Motor neuron (in vitro differentiated cells): ENCODE results near the gene SLC2A11. TPM values are rescaled to one million over a fixed set of nuclear protein-coding genes. Genes with fewer than 3 reads are reported as not detected.
"Not testable (repeated sequence)": the region's sequence is repeated elsewhere in the genome, so short reads cannot be mapped to it uniquely, and the experiment has no call there.

Source experiments
- ATAC-seq, 8 experiments: fragments of 200-7000 bp; cut with Tn5 transposase; replicated peaks in 6 of 8; 2 replicates each; pipeline ENCODE4 v1.8.0; 2021; ENCODE audit warnings: mild to moderate bottlenecking in 8 of 8, moderate library complexity in 8 of 8
- H3K27ac ChIP-seq, 2 donors: fragments of 250-450 bp; sonication (Bioruptor Pico); 2 replicates each; pipeline ENCODE4 v1.9.0; 2021; ENCODE audit warnings: antibody characterized with exemption in 2 of 2, mild to moderate bottlenecking in 2 of 2, moderate library complexity in 1 of 2
- H3K4me1 ChIP-seq, 2 donors: fragments of 250-450 bp; sonication (Bioruptor Pico); replicated peaks in 1 of 2; 2 replicates each; pipeline ENCODE4 v1.6.1; 2021; ENCODE audit warnings: antibody characterized with exemption in 2 of 2, mild to moderate bottlenecking in 2 of 2, moderate library complexity in 1 of 2
- H3K4me3 ChIP-seq, 5 donors: fragments of 250-450 bp; sonication (Bioruptor Pico); 2 replicates each; pipeline ENCODE4 v1.9.0; 2021; ENCODE audit warnings: antibody characterized with exemption in 5 of 5, mild to moderate bottlenecking in 5 of 5, moderate library complexity in 4 of 5
- WGBS, 10 experiments: fragments of 450-650 bp; shearing (Covaris generic); methylation state at CpG; one replicate each; pipeline ENCODE4 v1.0.0; 2022; 5-methylcytosine and 5-hydroxymethylcytosine counted together
- in situ Hi-C, 9 experiments: fragments of 400-800 bp; cut with MboI; loops; one replicate each; pipeline ENCODE4 v1.15.0; 2021; ENCODE audit warnings: low sequenced_read_pairs in 9 of 9, low pct_unique_long_range_greater_than_20kb in 2 of 9; ENCODE audit not compliant: unreplicated experiment in 9 of 9
- total RNA-seq, 8 experiments: library from RNA; unstranded; fragments of 300-600 nt; gene quantifications; 2 replicates each; pipeline versions ENCODE4 v1.2.3 to v1.2.4, GENCODE V29; 2022

Gene SLC2A11
- total RNA-seq, 8 experiments from 2014 or later, result 17.7 to 25.6 (median 22.3) TPM

- 0 to 89% (median 75%) methylated on average over 1 to 4 of the region's 9 CpGs; no CpG with 5 or more reads in 5 of the 10 experiments for WGBS, 10 experiments
- Histone ChIP-seq H3K4me1 (peaks cover 7 to 20% of the 10 kb centered on the region in 2 donors), H3K4me3 (no peak overlapping the region), H3K27ac (no peak overlapping the region)
- in situ Hi-C loops, result no loop called here
- ATAC-seq, result no peak
Observed at GRCh38 chr22:23845265-23846080, 12.2 kb upstream of the SLC2A11 start.

- ATAC-seq, result no peak
- Histone ChIP-seq H3K4me1 (peaks cover 7 to 20% of the 10 kb centered on the region in 2 donors), H3K27ac (peak overlapping the region; percentile 33 to 46), H3K4me3 (no peak overlapping the region)
- in situ Hi-C loops, result no loop called here
- WGBS, 10 experiments, result 73 to 100% (median 81%) methylated on average over 1 to 6 of the region's 7 CpGs; no CpG with 5 or more reads in 4 of the 10 experiments
Observed at GRCh38 chr22:23846081-23846469, 11.6 kb upstream of the SLC2A11 start.

GRCh38 chr22:23847310-23847920 is 10.3 kb upstream of the SLC2A11 start:
- Histone ChIP-seq H3K27ac (no peak overlapping the region), H3K4me1 (peaks cover 7 to 16% of the 10 kb centered on the region in 2 donors), H3K4me3 (no peak overlapping the region)
- in situ Hi-C loops, result no loop called here
- 40 to 98% (median 81%) methylated on average over 2 to 12 of the region's 18 CpGs; no CpG with 5 or more reads in 4 of the 10 experiments for WGBS, 10 experiments
- no peak for ATAC-seq

GRCh38 chr22:23847991-23848864 is 9.4 kb upstream of the SLC2A11 start:
- H3K4me1 ChIP-seq, result peaks cover 8 to 16% of the 10 kb centered on the region in 2 donors
- no peak for ATAC-seq
- in situ Hi-C loops, result no loop called here
- no peak overlapping the region for H3K4me3 ChIP-seq
- 50 to 97% (median 71%) methylated on average over 2 to 12 of the region's 24 CpGs; no CpG with 5 or more reads in 2 of the 10 experiments for WGBS, 10 experiments
- no peak overlapping the region for H3K27ac ChIP-seq

GRCh38 chr22:23849009-23850006 is 8.4 kb upstream of the SLC2A11 start:
- ATAC-seq, result peak; percentile 75 to 96 (median 85)
- WGBS, 10 experiments, result 0 to 86% (median 66%) methylated on average over 3 to 11 of the region's 62 CpGs; no CpG with 5 or more reads in 4 of the 10 experiments
- peaks cover 9 to 16% of the 10 kb centered on the region in 2 donors for H3K4me1 ChIP-seq
- no peak overlapping the region for H3K27ac ChIP-seq
- no peak overlapping the region for H3K4me3 ChIP-seq
- in situ Hi-C loops, result no loop called here

GRCh38 chr22:23850136-23850611 is 7.5 kb upstream of the SLC2A11 start:
- Histone ChIP-seq H3K4me1 (peaks cover 9 to 16% of the 10 kb centered on the region in 2 donors), H3K27ac (no peak overlapping the region), H3K4me3 (no peak overlapping the region)
- in situ Hi-C loops, result no loop called here
- WGBS, 10 experiments, result 50 to 100% (median 88%) methylated on average over 1 to 14 of the region's 16 CpGs; no CpG with 5 or more reads in 4 of the 10 experiments
- no peak for ATAC-seq

GRCh38 chr22:23856721-23857605 is 712 bp upstream of the SLC2A11 start:
- in situ Hi-C loops, result no loop called here
- WGBS, 10 experiments, result 0 to 20% (median 10%) methylated on average over 1 to 11 of the region's 58 CpGs; no CpG with 5 or more reads in 5 of the 10 experiments
- peak overlapping the region; percentile 90 to 93 for H3K27ac ChIP-seq

GRCh38 chr22:23858484-23858815 is 775 bp downstream of the SLC2A11 start:
- H3K27ac ChIP-seq, result peak overlapping the region; percentile 93 to 96
- WGBS, 10 experiments, result 20 to 100% (median 60%) methylated on average over 1 to 7 of the region's 7 CpGs; no CpG with 5 or more reads in 1 of the 10 experiments
- in situ Hi-C loops, result no loop called here
- H3K4me3 ChIP-seq, result peak overlapping the region; percentile 44 to 69 (median 57)
- ATAC-seq, result peak in 1 of 8 experiments; percentile 0
- H3K4me1 ChIP-seq, result peaks cover 13 to 16% of the 10 kb centered on the region in 2 donors

More at GRCh38 chr22:23856721-23857605, 712 bp upstream of the SLC2A11 start:
- Histone ChIP-seq H3K4me1 (peaks cover 15 to 16% of the 10 kb centered on the region in 2 donors), H3K4me3 (peak overlapping the region; percentile 44 to 69 (median 57))
- peak; percentile 47 to 62 (median 52) for ATAC-seq

- whole genome bisulfite sequencing, 10 experiments, result 96 to 100% (median 100%) methylated on average over 1 to 4 of the region's 4 CpGs; no CpG with 5 or more reads in 6 of the 10 experiments
- H3K4me3 ChIP-seq, result peak overlapping the region; percentile 44 to 69 (median 57)
- peaks cover 13 to 16% of the 10 kb centered on the region in 2 donors for H3K4me1 ChIP-seq
- peak overlapping the region; percentile 93 to 96 for H3K27ac ChIP-seq
- no peak for ATAC-seq
- in situ Hi-C loops, result no loop called here
Observed at GRCh38 chr22:23859201-23859600, 1.5 kb downstream of the SLC2A11 start.

GRCh38 chr22:23860187-23860586 is 2.5 kb downstream of the SLC2A11 start:
- peaks cover 13 to 16% of the 10 kb centered on the region in 2 donors for H3K4me1 ChIP-seq
- WGBS, 10 experiments, result 53 to 95% (median 92%) methylated on average over 2 to 6 of the region's 8 CpGs; no CpG with 5 or more reads in 5 of the 10 experiments
- H3K4me3 ChIP-seq, in situ Hi-C loops, ATAC-seq, H3K27ac ChIP-seq: not testable (repeated sequence)

- 60 to 90% (median 70%) methylated on average over 1 to 2 of the region's 3 CpGs; no CpG with 5 or more reads in 6 of the 10 experiments for WGBS, 10 experiments
- peaks cover 9 to 11% of the 10 kb centered on the region in 2 donors for H3K4me1 ChIP-seq
- H3K27ac ChIP-seq, result no peak overlapping the region
- in situ Hi-C loops, result no loop called here
- ATAC-seq, result peak in 1 of 8 experiments; percentile 13
- no peak overlapping the region for H3K4me3 ChIP-seq
Observed at GRCh38 chr22:23862103-23862502, 4.4 kb downstream of the SLC2A11 start.
